Measurements from ENCODE around the gene KLF15. TPM values are rescaled to one million over a fixed set of nuclear protein-coding genes. Genes with fewer than 3 reads are reported as not detected.

The KLF15 gene
- total RNA-seq, 4 donors from 2014 or later = 138 to 234 (median 176) TPM

DNA sequence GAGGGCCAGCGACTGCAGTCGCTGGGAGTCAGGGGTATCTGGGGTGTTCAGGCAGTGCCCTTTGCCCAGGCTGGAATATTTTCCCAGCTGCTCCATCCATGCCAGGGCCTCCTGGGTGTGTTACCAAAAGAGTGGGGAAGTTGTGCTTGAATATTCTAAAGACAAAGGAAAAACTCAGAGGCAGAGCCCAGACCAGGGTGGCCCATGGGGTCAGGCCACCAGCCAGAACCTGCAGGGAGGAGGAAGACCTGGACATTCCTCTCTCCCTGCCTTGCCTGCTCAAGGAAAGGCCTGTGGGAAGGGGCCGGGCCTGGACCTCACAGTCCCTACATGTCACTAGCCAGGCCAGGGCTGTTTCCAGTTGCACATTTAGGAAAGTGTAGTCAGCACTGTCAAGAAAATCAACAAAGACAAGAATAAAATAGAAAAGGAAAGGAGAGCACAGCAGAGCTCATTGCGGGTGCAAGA is 16.0 kb upstream of the KLF15 start:
- no peak overlapping the region for H3K4me3 ChIP-seq
- no peaks in the 10 kb centered on the region for H3K27me3 ChIP-seq
- H3K27ac ChIP-seq = peak overlapping the region in 1 of 4 donors; percentile 89
- DNase-seq (ENCODE audit: low spot score in 2 of 2) = no peak
- H3K9me3 ChIP-seq = no peaks in the 10 kb centered on the region
- no peak for TF ChIP-seq EP300 (IDR thresholded peaks at IDR 0.05)
- TF ChIP-seq, protein P1, sequence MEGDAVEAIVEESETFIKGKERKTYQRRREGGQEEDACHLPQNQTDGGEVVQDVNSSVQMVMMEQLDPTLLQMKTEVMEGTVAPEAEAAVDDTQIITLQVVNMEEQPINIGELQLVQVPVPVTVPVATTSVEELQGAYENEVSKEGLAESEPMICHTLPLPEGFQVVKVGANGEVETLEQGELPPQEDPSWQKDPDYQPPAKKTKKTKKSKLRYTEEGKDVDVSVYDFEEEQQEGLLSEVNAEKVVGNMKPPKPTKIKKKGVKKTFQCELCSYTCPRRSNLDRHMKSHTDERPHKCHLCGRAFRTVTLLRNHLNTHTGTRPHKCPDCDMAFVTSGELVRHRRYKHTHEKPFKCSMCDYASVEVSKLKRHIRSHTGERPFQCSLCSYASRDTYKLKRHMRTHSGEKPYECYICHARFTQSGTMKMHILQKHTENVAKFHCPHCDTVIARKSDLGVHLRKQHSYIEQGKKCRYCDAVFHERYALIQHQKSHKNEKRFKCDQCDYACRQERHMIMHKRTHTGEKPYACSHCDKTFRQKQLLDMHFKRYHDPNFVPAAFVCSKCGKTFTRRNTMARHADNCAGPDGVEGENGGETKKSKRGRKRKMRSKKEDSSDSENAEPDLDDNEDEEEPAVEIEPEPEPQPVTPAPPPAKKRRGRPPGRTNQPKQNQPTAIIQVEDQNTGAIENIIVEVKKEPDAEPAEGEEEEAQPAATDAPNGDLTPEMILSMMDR (IDR thresholded peaks at IDR 0.05) = no peak
- TF ChIP-seq POLR2A (IDR thresholded peaks at IDR 0.05) = no peak
- no peaks in the 10 kb centered on the region for H3K36me3 ChIP-seq
- H3K4me1 ChIP-seq = peaks cover 0 to 30% (median 6%) of the 10 kb centered on the region in 4 donors
- 91 to 95% methylated on average over 4 of the region's 4 CpGs for WGBS, 2 donors

DNA sequence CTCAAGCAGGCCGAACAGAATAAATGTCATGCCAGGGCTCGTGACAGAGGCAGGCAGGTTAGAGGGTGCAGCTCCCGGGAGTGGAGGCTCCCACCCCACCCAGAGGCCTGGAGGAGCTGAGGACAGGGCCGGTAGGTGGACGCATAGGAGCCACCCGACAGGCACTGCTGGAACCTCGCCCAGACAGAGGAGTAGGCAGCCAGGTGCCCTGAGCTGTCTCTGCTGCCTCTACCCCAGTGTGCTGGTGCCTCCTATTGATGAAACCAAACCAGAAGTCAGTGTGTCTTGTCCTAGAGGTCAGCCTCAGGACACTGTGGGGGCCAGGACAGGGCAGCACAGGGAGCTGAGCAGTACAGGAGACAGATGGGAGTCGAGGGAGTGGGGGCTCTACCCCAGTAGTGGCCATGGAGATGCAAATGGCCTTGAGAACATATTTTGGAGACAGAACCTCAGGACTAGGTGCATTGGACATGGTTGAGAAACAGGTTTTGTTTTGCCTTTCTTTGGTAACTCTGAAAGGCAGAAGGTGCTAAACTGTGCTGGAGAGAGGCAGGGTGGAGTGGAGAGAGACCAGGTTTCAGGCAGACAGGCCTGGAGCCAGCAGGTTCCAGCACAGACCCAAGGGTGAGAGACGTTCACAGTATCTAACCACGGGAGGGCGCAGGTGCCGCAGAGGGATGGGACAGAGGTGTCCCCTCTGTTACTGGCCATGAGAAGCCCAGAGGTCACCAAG is 15.4 kb upstream of the KLF15 start:
- Histone ChIP-seq H3K9me3 (no peaks in the 10 kb centered on the region), H3K27ac (peak overlapping the region in 1 of 4 donors; percentile 89), H3K27me3 (no peaks in the 10 kb centered on the region), H3K4me3 (no peak overlapping the region), H3K36me3 (no peaks in the 10 kb centered on the region), H3K4me1 (peaks cover 0 to 30% (median 6%) of the 10 kb centered on the region in 4 donors)
- DNase-seq (ENCODE audit: low spot score in 2 of 2) = no peak
- WGBS, 2 donors = 82 to 86% methylated on average over 8 to 12 of the region's 12 CpGs
- TF ChIP-seq POLR2A (IDR thresholded peaks at IDR 0.05) = no peak
- TF ChIP-seq, protein P1 (IDR thresholded peaks at IDR 0.05) = no peak
- no peak for TF ChIP-seq EP300 (IDR thresholded peaks at IDR 0.05)

DNA sequence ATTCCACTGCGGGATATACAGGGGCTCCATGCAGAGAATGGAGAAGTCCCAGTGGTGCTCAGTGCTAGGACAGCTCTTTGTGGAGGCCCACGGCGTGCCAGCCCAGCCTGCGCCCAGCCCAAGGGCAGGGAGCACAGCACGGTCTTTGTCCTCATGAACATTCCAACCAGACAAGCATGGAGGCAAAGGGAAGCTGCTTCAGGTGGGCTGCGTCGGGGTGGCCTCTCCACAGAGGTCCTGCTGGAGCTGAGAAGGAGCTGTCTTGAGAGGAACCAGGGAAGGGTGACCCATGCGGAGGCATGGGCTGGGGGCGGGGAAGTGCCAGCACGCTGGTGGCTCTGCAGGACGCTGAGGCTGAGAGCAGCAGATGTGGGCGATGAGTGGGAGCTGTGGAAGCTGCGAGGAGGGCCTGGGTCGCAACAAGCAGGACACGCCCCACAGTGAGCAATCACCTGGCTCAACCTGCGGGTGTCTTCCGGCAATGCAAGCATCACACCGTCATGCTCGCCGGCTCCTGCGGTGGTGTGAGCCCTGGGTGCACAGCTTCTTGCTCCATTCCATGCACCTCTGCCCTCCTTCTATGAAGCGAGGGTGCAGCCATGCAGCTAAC is 14.0 kb upstream of the KLF15 start:
- Histone ChIP-seq H3K27ac (no peak overlapping the region), H3K4me3 (no peak overlapping the region), H3K4me1 (peaks cover 0 to 23% (median 5%) of the 10 kb centered on the region in 4 donors), H3K9me3 (no peaks in the 10 kb centered on the region), H3K36me3 (no peaks in the 10 kb centered on the region), H3K27me3 (no peaks in the 10 kb centered on the region)
- no peak for TF ChIP-seq EP300 (IDR thresholded peaks at IDR 0.05)
- TF ChIP-seq, protein P1 (IDR thresholded peaks at IDR 0.05) = no peak
- TF ChIP-seq POLR2A (IDR thresholded peaks at IDR 0.05) = no peak
- no peak for DNase-seq (ENCODE audit: low spot score in 2 of 2)
- 85 to 87% methylated on average over 22 of the region's 22 CpGs for WGBS, 2 donors

DNA sequence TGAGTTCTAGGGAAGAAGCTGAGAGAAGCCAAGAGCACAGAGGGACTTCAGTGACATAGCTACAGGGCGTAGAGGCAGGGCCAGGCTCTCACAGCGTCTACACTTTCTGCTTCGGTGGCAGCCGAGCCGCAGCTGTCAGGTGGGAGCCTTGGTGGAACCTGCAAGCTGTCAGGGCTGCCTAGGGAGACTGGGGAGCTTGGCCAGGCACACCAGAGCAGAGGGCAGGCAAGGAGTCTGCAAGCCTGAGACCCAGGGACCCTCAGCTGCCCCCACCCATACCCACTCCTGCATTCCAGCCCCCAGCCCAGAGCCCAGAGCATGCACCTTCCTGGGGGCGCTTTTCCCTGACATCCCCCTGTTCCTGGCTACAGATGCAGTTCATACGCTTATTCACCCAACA is 13.4 kb upstream of the KLF15 start:
- TF ChIP-seq, protein P1 (IDR thresholded peaks at IDR 0.05) = no peak
- TF ChIP-seq EP300 (IDR thresholded peaks at IDR 0.05) (no peak), POLR2A (IDR thresholded peaks at IDR 0.05) (no peak)
- DNase-seq (ENCODE audit: low spot score in 2 of 2) = no peak
- WGBS, 2 donors = 84 to 93% methylated on average over 6 to 7 of the region's 7 CpGs

DNA sequence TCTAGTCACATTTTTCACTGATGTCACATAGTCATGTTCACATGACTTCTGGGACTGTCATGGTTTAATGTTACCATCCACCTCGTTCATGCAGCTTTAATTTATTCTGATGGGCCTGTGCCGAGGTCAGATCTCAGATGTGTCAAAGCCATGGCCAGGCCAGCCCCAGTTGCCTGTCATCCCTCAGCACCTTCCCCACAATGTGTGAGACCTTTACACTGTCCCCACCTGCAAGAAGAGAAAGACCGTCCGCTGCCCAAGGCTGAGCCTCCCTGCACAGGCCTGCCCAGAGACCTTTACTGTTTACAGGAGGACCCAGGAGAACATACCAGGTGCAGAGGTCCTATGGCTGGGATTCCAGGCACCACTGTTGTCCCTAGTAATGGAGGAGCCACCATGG is 12.8 kb upstream of the KLF15 start:
- Histone ChIP-seq H3K27ac (no peak overlapping the region), H3K27me3 (no peaks in the 10 kb centered on the region), H3K4me3 (no peak overlapping the region), H3K36me3 (no peaks in the 10 kb centered on the region), H3K9me3 (no peaks in the 10 kb centered on the region), H3K4me1 (peaks cover 0 to 16% (median 0%) of the 10 kb centered on the region in 4 donors)
- TF ChIP-seq POLR2A (IDR thresholded peaks at IDR 0.05) (no peak), EP300 (IDR thresholded peaks at IDR 0.05) (no peak)
- TF ChIP-seq, protein P1 (IDR thresholded peaks at IDR 0.05) = no peak
- DNase-seq (ENCODE audit: low spot score in 2 of 2) = no peak
- 67 to 71% methylated on average over 4 of the region's 4 CpGs for WGBS, 2 donors

More for the DNA sequence above, 13.4 kb upstream of the KLF15 start:
- Histone ChIP-seq H3K27me3 (no peaks in the 10 kb centered on the region), H3K27ac (no peak overlapping the region), H3K36me3 (no peaks in the 10 kb centered on the region), H3K4me3 (no peak overlapping the region), H3K4me1 (peaks cover 0 to 17% (median 0%) of the 10 kb centered on the region in 4 donors), H3K9me3 (no peaks in the 10 kb centered on the region)
